M059J (cell line): ENCODE data around the gene CD40LG. TPM values are rescaled to one million over a fixed set of nuclear protein-coding genes. Genes with fewer than 3 reads are reported as not detected.

Source experiments
- DNase-seq: peaks from one replicate; pipeline ENCODE4 v3.0.0-alpha.2; 2012; ENCODE audit warnings: low read depth
- total RNA-seq: library from RNA; depleted of rRNA; stranded (reverse); fragments of >200 nt; shearing (Covaris generic); gene quantifications from 2 replicates; pipeline ENCODE4 v1.2.3, GENCODE V29; 2014; rRNA removed

Gene CD40LG
- total RNA-seq, 1 experiment from 2014 or later, result not detected

- peak; percentile 53 for DNase-seq
Observed at GRCh38 chrX:136694431-136695087, 46.6 kb downstream of the CD40LG start.

GRCh38 chrX:136697156-136697555 lies 49.2 kb downstream of the CD40LG start:
- no peak for DNase-seq

- peak; percentile 27 for DNase-seq
Observed at GRCh38 chrX:136708348-136708747, 60.4 kb downstream of the CD40LG start.

Other genes starting within 250 kb of the CD40LG start
- not detected in 2 replicates for gene BRS3, start 160.2 kb upstream of the CD40LG start, total RNA-seq
- gene HTATSF1, start 150.6 kb upstream of the CD40LG start, total RNA-seq, result 112 and 120 TPM in 2 replicates
- not detected in 2 replicates for gene VGLL1, start 115.9 kb upstream of the CD40LG start, total RNA-seq
- gene ARHGEF6, start 132.8 kb downstream of the CD40LG start, total RNA-seq, result 12.5 and 18.0 TPM in 2 replicates
- 383 and 530 TPM in 2 replicates for gene RBMX, start 232.6 kb downstream of the CD40LG start, total RNA-seq